Testis (tissue), 3 donors: ENCODE measurements around the gene MRPS6. TPM values are rescaled to one million over a fixed set of nuclear protein-coding genes. Genes with fewer than 3 reads are reported as not detected.

Experiments
- DNase-seq: peaks from one replicate; pipeline ENCODE4 v3.0.0-alpha.2; 2019
- H3K27ac ChIP-seq, 2 donors: fragments of 200-600 bp; sonication (generic); one replicate each; pipeline ENCODE4 v1.5.1; 2019
- H3K27me3 ChIP-seq: fragments of 200-600 bp; sonication (generic); one replicate; pipeline ENCODE4 v1.5.1; 2019
- H3K36me3 ChIP-seq: fragments of 200-600 bp; sonication (generic); one replicate; pipeline ENCODE4 v1.5.1; 2017; ENCODE audit warnings: low read depth; ENCODE audit errors: missing control alignments
- H3K4me1 ChIP-seq: fragments of 200-600 bp; sonication (generic); one replicate; pipeline ENCODE4 v1.5.1; 2019
- H3K4me3 ChIP-seq, 2 donors: fragments of 200-600 bp; sonication (generic); one replicate each; pipeline ENCODE4 v1.5.1; 2017 to 2019
- H3K9me3 ChIP-seq: fragments of 200-600 bp; sonication (generic); one replicate; pipeline ENCODE4 v1.5.1; 2017
- CTCF ChIP-seq, 3 experiments: fragments of 450-650 bp in 2 of 3; fragments of 200-600 bp in 1 of 3; sonication (generic) in 1 of 3; IDR thresholded peaks; one replicate each; pipeline ENCODE4 v1.5.1; 2016 to 2019; ENCODE audit warnings: antibody characterized with exemption in 3 of 3, mild to moderate bottlenecking in 2 of 3, moderate library complexity in 1 of 3
- POLR2A ChIP-seq: fragments of 450-650 bp; IDR thresholded peaks from one replicate; pipeline ENCODE4 v1.6.1; 2017; ENCODE audit warnings: antibody characterized with exemption, mild to moderate bottlenecking, moderate library complexity
- WGBS, 2 donors: methylation state at CpG; one replicate each; pipeline ENCODE4 v1.1.5; 2018; 5-methylcytosine and 5-hydroxymethylcytosine counted together
- intact Hi-C: fragments of 100-400 bp; cut with DNase I; formaldehyde crosslinking; loops from one replicate; pipeline ENCODE4 v1.15.1; 2023; ENCODE audit warnings: low total_unique reads
- polyA plus RNA-seq: library from polyadenylated mRNA; stranded (reverse); fragments of 350-450 nt; fragmentation: Illumina TruSeq; extraction: RNeasy Lipid Tissue Mini Kit (QIAGEN cat#74804); gene quantifications from one replicate; pipeline ENCODE4 v1.2.3, GENCODE V29; 2014; ENCODE audit warnings: low read depth, low replicate concordance; ENCODE audit not compliant: insufficient read depth
- total RNA-seq, 2 donors: library from RNA; depleted of rRNA; stranded (reverse); fragments of >200 nt; gene quantifications; one replicate each; pipeline ENCODE4 v1.2.3, GENCODE V29; 2016

The MRPS6 gene
- total and polyA plus RNA-seq, 3 donors from 2014 or later: 88.8 to 107 (median 102) TPM

- 89 to 92% methylated on average over 2 of the region's 2 CpGs for WGBS, 2 donors
- TF ChIP-seq CTCF (IDR thresholded peaks at IDR 0.05) (peak in 1 of 3 experiments; percentile 17), POLR2A (no peak)
- H3K9me3 ChIP-seq: no peaks in the 10 kb centered on the region
- H3K27ac ChIP-seq: no peak overlapping the region
- H3K36me3 ChIP-seq: no peaks in the 10 kb centered on the region
- H3K27me3 ChIP-seq: no peaks in the 10 kb centered on the region
- no peak for DNase-seq
- peaks cover 4% of the 10 kb centered on the region for H3K4me1 ChIP-seq
- intact Hi-C loops: no loop called here
- no peak overlapping the region for H3K4me3 ChIP-seq
Observed at GRCh38 chr21:34091607-34092006, 18.2 kb downstream of the MRPS6 start.

GRCh38 chr21:34092262-34092921, 19.0 kb downstream of the MRPS6 start:
- no peak for DNase-seq
- Histone ChIP-seq H3K4me3 (no peak overlapping the region), H3K36me3 (no peaks in the 10 kb centered on the region), H3K27me3 (no peaks in the 10 kb centered on the region), H3K27ac (no peak overlapping the region), H3K9me3 (no peaks in the 10 kb centered on the region), H3K4me1 (peaks cover 4% of the 10 kb centered on the region)
- intact Hi-C loops: no loop called here
- TF ChIP-seq CTCF (IDR thresholded peaks at IDR 0.05): no peak
- no peak for TF ChIP-seq POLR2A
- WGBS, 2 donors: 51 to 56% methylated on average over 6 of the region's 6 CpGs

GRCh38 chr21:34093083-34093482, 19.7 kb downstream of the MRPS6 start:
- Histone ChIP-seq H3K4me1 (peaks cover 4% of the 10 kb centered on the region), H3K36me3 (no peaks in the 10 kb centered on the region), H3K9me3 (no peaks in the 10 kb centered on the region), H3K27me3 (no peaks in the 10 kb centered on the region), H3K4me3 (no peak overlapping the region), H3K27ac (no peak overlapping the region)
- TF ChIP-seq CTCF (IDR thresholded peaks at IDR 0.05): no peak
- no peak for TF ChIP-seq POLR2A
- intact Hi-C loops: no loop called here
- WGBS, 2 donors: 83 to 88% methylated on average over 3 of the region's 3 CpGs
- DNase-seq: no peak

- H3K36me3 ChIP-seq: no peaks in the 10 kb centered on the region
- H3K4me3 ChIP-seq: no peak overlapping the region
- H3K9me3 ChIP-seq: no peaks in the 10 kb centered on the region
- peaks cover 4% of the 10 kb centered on the region for H3K4me1 ChIP-seq
- intact Hi-C loops: no loop called here
- H3K27me3 ChIP-seq: no peaks in the 10 kb centered on the region
- no peak for DNase-seq
- no peak overlapping the region for H3K27ac ChIP-seq
- 93 to 95% methylated on average over 7 of the region's 7 CpGs for WGBS, 2 donors
- TF ChIP-seq POLR2A (no peak), CTCF (IDR thresholded peaks at IDR 0.05) (no peak)
Observed at GRCh38 chr21:34094949-34095348, 21.6 kb downstream of the MRPS6 start.

- Histone ChIP-seq H3K36me3 (no peaks in the 10 kb centered on the region), H3K27ac (no peak overlapping the region), H3K4me3 (no peak overlapping the region), H3K4me1 (peaks cover 3% of the 10 kb centered on the region), H3K27me3 (no peaks in the 10 kb centered on the region), H3K9me3 (no peaks in the 10 kb centered on the region)
- no peak for DNase-seq
- WGBS, 2 donors: 81 to 86% methylated on average over 2 of the region's 2 CpGs
- intact Hi-C loops: no loop called here
- TF ChIP-seq CTCF (IDR thresholded peaks at IDR 0.05): no peak
- TF ChIP-seq POLR2A: no peak
Observed at GRCh38 chr21:34097442-34097841, 24.1 kb downstream of the MRPS6 start.
